ENCODE results near the gene KLKB1. TPM values are rescaled to one million over a fixed set of nuclear protein-coding genes. Genes with fewer than 3 reads are reported as not detected.
"Not testable (repeated sequence)": the region's sequence is repeated elsewhere in the genome, so short reads cannot be mapped to it uniquely, and the experiment has no call there.

The KLKB1 gene
- total RNA-seq, 6 experiments from 2014 or later = 48.1 to 130 (median 75.8) TPM

DNA sequence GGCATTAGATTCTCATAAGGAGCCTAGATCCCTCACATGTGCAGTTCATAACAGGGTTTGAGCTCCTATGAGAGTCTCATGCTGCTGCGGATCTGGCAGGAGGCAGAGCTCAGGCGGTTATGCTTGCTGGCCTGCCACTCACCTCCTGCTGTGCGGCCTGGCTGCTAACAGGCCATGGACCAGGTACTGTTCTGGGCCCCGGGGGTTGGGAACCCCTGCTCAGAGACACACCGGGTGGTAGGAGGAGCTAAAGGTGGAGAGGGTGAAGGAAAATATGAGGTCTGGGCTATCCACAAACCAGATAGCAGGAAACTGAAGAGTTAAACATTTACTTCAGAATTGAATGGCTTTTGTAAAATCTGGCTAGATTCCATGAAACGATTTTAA, 32.8 kb downstream of the KLKB1 start:
- H3K9me3 ChIP-seq = no peaks in the 10 kb centered on the region
- peak overlapping the region in 2 of 3 donors; percentile 36 to 39 for H3K4me3 ChIP-seq
- TF ChIP-seq CTCF (IDR thresholded peaks at IDR 0.05) (no peak), POLR2A (IDR thresholded peaks at IDR 0.05) (peak; percentile 91)
- H3K27me3 ChIP-seq = no peaks in the 10 kb centered on the region
- DNase-seq = peak; percentile 55 to 86 (median 86)
- peaks cover 0 to 15% (median 6%) of the 10 kb centered on the region in 4 donors for H3K36me3 ChIP-seq
- peaks cover 0 to 47% (median 19%) of the 10 kb centered on the region in 4 donors for H3K4me1 ChIP-seq
- peak overlapping the region; percentile 81 to 97 (median 95) for H3K27ac ChIP-seq
- WGBS (ENCODE audit: insufficient coverage, low coverage, low lambda C conversion rate, missing lambda C conversion rate) = 42% methylated on average over 4 of the region's 6 CpGs
- intact Hi-C loops (cut with DNase I) = no loop called here
- peak; percentile 53 to 87 (median 74) for ATAC-seq

DNA sequence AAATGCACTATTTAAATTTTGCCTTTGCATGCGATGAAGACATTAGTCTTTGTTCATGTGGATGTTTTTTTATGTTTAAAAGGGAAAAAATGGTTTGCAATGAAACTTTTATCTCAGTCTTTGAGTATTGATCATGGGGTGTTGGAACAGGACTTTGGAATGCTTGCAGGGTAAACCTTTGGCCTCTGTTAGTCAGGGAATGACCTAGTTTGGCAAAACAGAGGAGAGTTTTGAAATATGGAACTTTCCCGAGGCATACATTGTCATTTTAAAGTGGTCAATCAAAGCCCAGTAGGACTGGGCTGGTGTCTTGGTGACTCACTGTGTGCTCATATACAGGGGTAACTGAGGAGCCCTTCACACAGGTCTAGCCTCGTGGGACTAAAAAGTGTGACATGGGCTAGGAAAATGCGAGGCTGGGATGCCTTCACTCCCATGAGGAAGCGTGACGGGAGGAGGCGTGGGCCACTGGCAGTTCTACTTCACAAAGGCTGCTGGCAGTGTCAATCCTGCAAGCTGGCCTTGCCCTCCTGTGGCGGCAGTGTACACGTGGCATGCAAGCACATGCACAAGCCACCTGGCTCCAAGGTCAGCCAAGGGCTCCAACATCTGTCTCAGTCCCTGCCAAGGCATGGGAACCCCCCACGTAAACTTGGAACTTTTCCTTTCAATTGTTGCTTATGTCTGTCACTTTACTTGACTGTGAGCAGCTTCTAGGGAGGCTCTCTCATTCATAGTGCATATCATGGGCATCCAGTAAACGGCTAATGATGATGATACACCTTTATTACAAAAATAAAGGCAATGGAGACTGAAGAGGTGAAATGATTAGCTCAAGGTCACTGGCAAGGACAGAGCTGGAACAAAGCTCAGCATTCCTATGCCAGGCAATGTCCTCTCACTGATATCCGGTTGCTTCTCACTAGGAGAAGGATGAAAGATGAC, 33.5 kb downstream of the KLKB1 start:
- intact Hi-C loops (cut with DNase I) = no loop called here
- Histone ChIP-seq H3K27me3 (no peaks in the 10 kb centered on the region), H3K9me3 (no peaks in the 10 kb centered on the region), H3K27ac (peak overlapping the region; percentile 81 to 97 (median 95)), H3K36me3 (peaks cover 0 to 8% (median 2%) of the 10 kb centered on the region in 4 donors), H3K4me3 (peak overlapping the region in 2 of 3 donors; percentile 36 to 39), H3K4me1 (peaks cover 0 to 52% (median 21%) of the 10 kb centered on the region in 4 donors)
- no peak for TF ChIP-seq CTCF (IDR thresholded peaks at IDR 0.05)
- DNase-seq (peak; percentile 83 to 96 (median 95)), ATAC-seq (peak; percentile 70 to 82 (median 78))
- WGBS (ENCODE audit: insufficient coverage, low coverage, low lambda C conversion rate, missing lambda C conversion rate) = 29% methylated on average over 5 of the region's 12 CpGs

GRCh38 chr4:186264660-186265059, 37.4 kb downstream of the KLKB1 start:
- WGBS (ENCODE audit: insufficient coverage, low coverage, low lambda C conversion rate, missing lambda C conversion rate) = 92% methylated on average over 2 of the region's 7 CpGs
- no peak overlapping the region for H3K4me3 ChIP-seq
- intact Hi-C loops (cut with DNase I) = no loop called here
- no peaks in the 10 kb centered on the region for H3K27me3 ChIP-seq
- H3K4me1 ChIP-seq = peaks cover 0 to 44% (median 15%) of the 10 kb centered on the region in 4 donors
- no peaks in the 10 kb centered on the region for H3K36me3 ChIP-seq
- H3K9me3 ChIP-seq = no peaks in the 10 kb centered on the region
- DNase-seq (no peak), ATAC-seq (no peak)
- peak overlapping the region; percentile 69 to 87 (median 71) for H3K27ac ChIP-seq
- TF ChIP-seq CTCF (IDR thresholded peaks at IDR 0.05) (no peak), POLR2A (IDR thresholded peaks at IDR 0.05) (no peak)

- peaks cover 0 to 44% (median 15%) of the 10 kb centered on the region in 4 donors for H3K4me1 ChIP-seq
- H3K27ac ChIP-seq = peak overlapping the region; percentile 69 to 87 (median 71)
- H3K27me3 ChIP-seq; ATAC-seq; DNase-seq; intact Hi-C loops (cut with DNase I); H3K36me3 ChIP-seq; H3K9me3 ChIP-seq: not testable (repeated sequence)
- H3K4me3 ChIP-seq = peak overlapping the region in 2 of 3 donors; percentile 54 to 62
- WGBS (ENCODE audit: insufficient coverage, low coverage, low lambda C conversion rate, missing lambda C conversion rate) = 75% methylated on average over 11 of the region's 11 CpGs
Measured at GRCh38 chr4:186265250-186265649, 37.9 kb downstream of the KLKB1 start.

Data from right lobe of liver (tissue), 6 donors.